SU-DHL-6 (cell line): ENCODE measurements around the gene SIM2.

ENCODE experiments used
- H2AFZ ChIP-seq: fragments of 200-600 bp; sonication (generic); 2 replicates; pipeline ENCODE4 v1.6.1; 2014; ENCODE audit warnings: low read depth, mild to moderate bottlenecking, moderate library complexity, mixed read lengths, antibody characterized with exemption, low read length; ENCODE audit not compliant: severe bottlenecking
- H3F3A ChIP-seq: fragments of 200-600 bp; shearing (Covaris generic); 2 replicates; pipeline ENCODE4 v1.6.0; 2016; ENCODE audit warnings: antibody characterized with exemption, mild to moderate bottlenecking; ENCODE audit not compliant: insufficient read depth
- H3K27ac ChIP-seq: fragments of 200-600 bp; sonication (generic); 2 replicates; pipeline ENCODE4 v1.5.1; 2016; ENCODE audit warnings: low read depth, mild to moderate bottlenecking, low read length, moderate library complexity, mixed read lengths
- H3K27me3 ChIP-seq: fragments of 200-600 bp; sonication (generic), shearing (Covaris generic); 2 replicates; pipeline ENCODE4 v1.6.0; 2014; ENCODE audit warnings: mild to moderate bottlenecking, low read length
- H3K36me3 ChIP-seq: fragments of 200-600 bp; sonication (generic); 2 replicates; pipeline ENCODE4 v1.6.1; 2014; ENCODE audit warnings: mild to moderate bottlenecking, low read length, mixed read lengths
- H3K4me2 ChIP-seq: fragments of 300-600, 200-600 bp; shearing (Covaris generic), sonication (generic); 2 replicates; pipeline ENCODE4 v1.6.0; 2014; ENCODE audit warnings: low read length, low read depth, mild to moderate bottlenecking; ENCODE audit not compliant: poor library complexity, severe bottlenecking
- H3K4me3 ChIP-seq: fragments of 200-600 bp; sonication (generic); 2 replicates; pipeline ENCODE4 v1.5.1; 2014; ENCODE audit warnings: antibody characterized with exemption, low read length, mild to moderate bottlenecking, mixed read lengths; ENCODE audit not compliant: insufficient read depth, poor library complexity, severe bottlenecking
- H3K79me2 ChIP-seq: fragments of 200-600 bp; sonication (generic); 2 replicates; pipeline ENCODE4 v1.6.1; 2014; ENCODE audit warnings: mild to moderate bottlenecking, low read length, moderate library complexity; ENCODE audit not compliant: insufficient read depth
- H3K9ac ChIP-seq: fragments of 200-600 bp; sonication (generic); 2 replicates; pipeline ENCODE4 v1.7.0; 2014; ENCODE audit warnings: mild to moderate bottlenecking, low read length
- H3K9me2 ChIP-seq: fragments of 200-600 bp; sonication (generic); replicated peaks from 2 replicates; pipeline ENCODE4 v1.6.1; 2014; ENCODE audit warnings: low read length; ENCODE audit not compliant: insufficient read depth
- H3K9me3 ChIP-seq: fragments of 200-600 bp; sonication (generic); 2 replicates; pipeline ENCODE4 v1.6.1; 2014; ENCODE audit warnings: low read length, mixed read lengths; ENCODE audit not compliant: insufficient read depth
- H4K20me1 ChIP-seq: fragments of 200-600 bp; sonication (generic); 2 replicates; pipeline ENCODE4 v1.6.1; 2014; ENCODE audit warnings: low read depth, mild to moderate bottlenecking, antibody characterized with exemption, low read length, moderate library complexity, mixed read lengths
- EZH2phosphoT487 ChIP-seq: fragments of 200-600 bp; sonication (generic), shearing (Covaris generic); conservative IDR thresholded peaks from 2 replicates; pipeline ENCODE4 v1.6.1; 2018; ENCODE audit warnings: mild to moderate bottlenecking, antibody characterized with exemption, low read length, moderate library complexity, mixed read lengths
- TF ChIP-seq, protein P1 (sequence below): fragments of 200-600 bp; sonication (generic); IDR thresholded peaks from one replicate; pipeline ENCODE4 v1.5.1; 2017; ENCODE audit warnings: antibody characterized with exemption, mild to moderate bottlenecking, low read length, moderate library complexity; ENCODE audit not compliant: insufficient read depth, poor library complexity, severe bottlenecking

Gene SIM2

DNA sequence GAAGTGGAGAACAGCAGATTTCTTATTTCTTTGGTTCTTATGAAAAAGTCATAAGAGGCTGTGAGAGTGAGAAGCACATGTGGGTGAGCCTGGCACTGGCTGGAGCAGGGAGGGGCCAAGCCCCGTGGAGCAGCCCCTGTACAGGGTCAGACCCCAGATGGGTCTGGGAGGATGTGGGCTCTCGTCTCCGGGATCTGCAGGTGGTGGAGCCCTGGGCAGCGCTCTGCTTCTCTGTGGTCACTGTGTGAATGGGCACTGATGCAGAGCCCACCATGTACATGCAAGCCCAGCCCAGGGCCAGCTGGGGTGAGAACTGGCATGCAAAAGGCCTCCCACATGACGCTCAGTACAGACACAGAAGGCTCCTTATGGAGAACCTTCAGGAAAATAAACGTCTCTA lies 67.6 kb downstream of the SIM2 start:
- Histone ChIP-seq H3K27me3 (no peaks in the 10 kb centered on the region), H3K79me2 (no peaks in the 10 kb centered on the region), H3K9ac (no peak overlapping the region), H3K9me3 (no peaks in the 10 kb centered on the region), H3K9me2 (no peaks in the 10 kb centered on the region), H2AFZ (no peak overlapping the region), H3K4me2 (no peak overlapping the region), H3K36me3 (no peaks in the 10 kb centered on the region), H3K27ac (no peak overlapping the region), H3K4me3 (no peak overlapping the region), H3F3A (no peaks in the 10 kb centered on the region), H4K20me1 (no peaks in the 10 kb centered on the region)
- TF ChIP-seq, protein P1, sequence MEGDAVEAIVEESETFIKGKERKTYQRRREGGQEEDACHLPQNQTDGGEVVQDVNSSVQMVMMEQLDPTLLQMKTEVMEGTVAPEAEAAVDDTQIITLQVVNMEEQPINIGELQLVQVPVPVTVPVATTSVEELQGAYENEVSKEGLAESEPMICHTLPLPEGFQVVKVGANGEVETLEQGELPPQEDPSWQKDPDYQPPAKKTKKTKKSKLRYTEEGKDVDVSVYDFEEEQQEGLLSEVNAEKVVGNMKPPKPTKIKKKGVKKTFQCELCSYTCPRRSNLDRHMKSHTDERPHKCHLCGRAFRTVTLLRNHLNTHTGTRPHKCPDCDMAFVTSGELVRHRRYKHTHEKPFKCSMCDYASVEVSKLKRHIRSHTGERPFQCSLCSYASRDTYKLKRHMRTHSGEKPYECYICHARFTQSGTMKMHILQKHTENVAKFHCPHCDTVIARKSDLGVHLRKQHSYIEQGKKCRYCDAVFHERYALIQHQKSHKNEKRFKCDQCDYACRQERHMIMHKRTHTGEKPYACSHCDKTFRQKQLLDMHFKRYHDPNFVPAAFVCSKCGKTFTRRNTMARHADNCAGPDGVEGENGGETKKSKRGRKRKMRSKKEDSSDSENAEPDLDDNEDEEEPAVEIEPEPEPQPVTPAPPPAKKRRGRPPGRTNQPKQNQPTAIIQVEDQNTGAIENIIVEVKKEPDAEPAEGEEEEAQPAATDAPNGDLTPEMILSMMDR, result no peak
- no peak for TF ChIP-seq EZH2phosphoT487

GRCh38 chr21:36767096-36767495 lies 68.2 kb downstream of the SIM2 start:
- no peaks in the 10 kb centered on the region for H3K9me3 ChIP-seq
- no peak overlapping the region for H3K4me2 ChIP-seq
- H3K9ac ChIP-seq, result no peak overlapping the region
- TF ChIP-seq, protein P1, result no peak
- no peak for TF ChIP-seq EZH2phosphoT487
- no peaks in the 10 kb centered on the region for H3F3A ChIP-seq
- no peaks in the 10 kb centered on the region for H3K36me3 ChIP-seq
- no peaks in the 10 kb centered on the region for H3K79me2 ChIP-seq
- H3K27me3 ChIP-seq, result no peaks in the 10 kb centered on the region
- H3K4me3 ChIP-seq, result no peak overlapping the region
- H3K27ac ChIP-seq, result no peak overlapping the region
- no peaks in the 10 kb centered on the region for H3K9me2 ChIP-seq
- no peaks in the 10 kb centered on the region for H4K20me1 ChIP-seq
- no peak overlapping the region for H2AFZ ChIP-seq

- Histone ChIP-seq H3K27ac (no peak overlapping the region), H3K4me3 (no peak overlapping the region), H3F3A (no peaks in the 10 kb centered on the region), H3K9me3 (no peaks in the 10 kb centered on the region), H3K79me2 (no peaks in the 10 kb centered on the region), H3K36me3 (no peaks in the 10 kb centered on the region), H2AFZ (no peak overlapping the region), H4K20me1 (no peaks in the 10 kb centered on the region), H3K9ac (no peak overlapping the region), H3K4me2 (no peak overlapping the region), H3K9me2 (no peaks in the 10 kb centered on the region), H3K27me3 (no peaks in the 10 kb centered on the region)
- TF ChIP-seq, protein P1, result no peak
- TF ChIP-seq EZH2phosphoT487, result no peak
These were observed 69.6 kb downstream of the SIM2 start for GRCh38 chr21:36768496-36768895.
